SW480 (cell line): Measurements from ENCODE around the gene CELA1.

Experiments
- DNase-seq: peaks from one replicate; pipeline ENCODE4 v3.0.0-alpha.2; 2016; ENCODE audit warnings: low spot score

CELA1 gene

DNA sequence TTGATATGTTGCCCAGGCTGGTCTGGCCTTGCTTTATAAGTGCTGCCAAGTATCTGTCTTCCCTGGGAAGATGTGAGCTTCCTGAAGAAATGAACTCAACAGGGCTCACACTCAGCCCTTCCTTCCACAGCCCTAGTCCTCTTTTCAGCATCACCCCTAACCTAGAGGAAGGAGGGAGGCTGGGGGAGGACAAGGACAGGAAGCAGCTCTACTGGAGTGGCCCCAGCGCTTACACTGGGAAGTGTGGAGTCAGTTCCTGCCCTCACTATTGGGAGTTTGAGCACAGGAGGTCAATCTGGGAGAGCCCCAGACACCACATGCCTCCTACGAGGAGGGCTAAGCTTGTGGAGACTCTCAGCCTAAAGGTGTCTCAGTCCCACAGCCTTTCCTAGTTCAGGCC lies 27.9 kb upstream of the CELA1 start:
- DNase-seq: no peak

DNA sequence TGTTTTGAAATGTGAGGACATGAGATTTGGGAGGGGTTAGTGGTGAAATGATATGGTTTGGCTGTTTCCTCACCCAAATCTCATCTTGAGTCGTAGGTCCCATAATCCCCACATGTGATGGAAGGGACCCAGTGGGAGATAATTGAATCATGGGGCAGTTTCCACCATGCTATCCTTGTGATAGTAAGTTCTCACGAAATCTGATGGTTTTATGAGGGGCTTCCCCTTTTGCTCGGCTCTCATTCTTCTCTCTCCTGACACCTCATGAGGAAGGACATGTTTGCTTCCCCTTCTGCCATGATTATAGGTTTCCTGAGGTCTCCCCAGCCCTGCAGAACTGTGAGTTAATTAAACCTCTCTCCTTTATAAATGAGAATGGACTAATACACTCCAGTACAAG lies 26.7 kb upstream of the CELA1 start:
- DNase-seq: no peak

- DNase-seq: no peak
Measured at GRCh38 chr12:51372021-51372420, 25.5 kb upstream of the CELA1 start.

- DNase-seq: peak; percentile 92
Measured at GRCh38 chr12:51371295-51371953, 24.9 kb upstream of the CELA1 start.

GRCh38 chr12:51370667-51371066 lies 24.2 kb upstream of the CELA1 start:
- no peak for DNase-seq

GRCh38 chr12:51369581-51369980 lies 23.1 kb upstream of the CELA1 start:
- no peak for DNase-seq

- peak; percentile 82 for DNase-seq
Measured at GRCh38 chr12:51368640-51369517, 22.4 kb upstream of the CELA1 start.

DNA sequence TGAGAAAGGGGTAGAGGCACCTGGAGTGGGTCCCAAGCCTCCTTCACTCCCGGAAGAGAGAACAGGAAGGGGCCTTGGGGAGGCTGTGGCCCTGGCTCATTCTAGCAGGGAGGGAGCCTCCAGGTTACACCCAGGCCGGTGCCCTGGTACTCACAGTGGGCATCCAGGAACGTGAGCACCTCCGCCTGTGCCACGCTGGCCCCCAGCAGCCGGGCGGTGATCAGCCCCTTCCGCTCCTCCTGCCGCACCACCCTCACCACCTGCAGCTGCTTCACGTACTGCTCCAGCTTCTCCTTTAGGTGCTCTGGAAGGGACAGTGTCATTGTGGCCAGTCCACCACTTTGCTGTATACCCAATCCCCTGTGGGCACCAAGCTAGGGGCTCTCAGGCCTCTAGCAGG lies 18.8 kb upstream of the CELA1 start:
- no peak for DNase-seq

DNA sequence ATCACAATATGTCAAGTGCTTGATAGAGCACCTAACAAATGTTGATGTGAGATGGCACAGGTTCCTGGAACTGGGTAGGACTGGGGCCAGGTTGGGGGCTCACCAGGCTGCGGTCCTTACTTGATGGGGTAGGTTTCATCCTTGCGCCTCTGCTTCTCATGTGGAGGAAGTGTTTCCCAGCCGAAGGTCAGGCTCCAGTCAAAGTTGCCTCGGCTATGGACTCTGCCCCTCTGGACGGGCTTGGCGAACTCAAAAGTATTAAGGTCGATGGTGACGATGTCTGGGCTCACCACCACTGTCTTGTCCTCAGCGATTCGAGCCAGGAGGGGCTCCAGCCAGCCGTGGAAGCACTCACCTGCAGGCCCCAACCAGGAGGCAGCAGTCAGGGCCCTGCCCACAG lies 17.5 kb upstream of the CELA1 start:
- no peak for DNase-seq

- DNase-seq: no peak
Measured at GRCh38 chr12:51362747-51363342, 16.4 kb upstream of the CELA1 start.

GRCh38 chr12:51362307-51362706 lies 15.8 kb upstream of the CELA1 start:
- no peak for DNase-seq

DNA sequence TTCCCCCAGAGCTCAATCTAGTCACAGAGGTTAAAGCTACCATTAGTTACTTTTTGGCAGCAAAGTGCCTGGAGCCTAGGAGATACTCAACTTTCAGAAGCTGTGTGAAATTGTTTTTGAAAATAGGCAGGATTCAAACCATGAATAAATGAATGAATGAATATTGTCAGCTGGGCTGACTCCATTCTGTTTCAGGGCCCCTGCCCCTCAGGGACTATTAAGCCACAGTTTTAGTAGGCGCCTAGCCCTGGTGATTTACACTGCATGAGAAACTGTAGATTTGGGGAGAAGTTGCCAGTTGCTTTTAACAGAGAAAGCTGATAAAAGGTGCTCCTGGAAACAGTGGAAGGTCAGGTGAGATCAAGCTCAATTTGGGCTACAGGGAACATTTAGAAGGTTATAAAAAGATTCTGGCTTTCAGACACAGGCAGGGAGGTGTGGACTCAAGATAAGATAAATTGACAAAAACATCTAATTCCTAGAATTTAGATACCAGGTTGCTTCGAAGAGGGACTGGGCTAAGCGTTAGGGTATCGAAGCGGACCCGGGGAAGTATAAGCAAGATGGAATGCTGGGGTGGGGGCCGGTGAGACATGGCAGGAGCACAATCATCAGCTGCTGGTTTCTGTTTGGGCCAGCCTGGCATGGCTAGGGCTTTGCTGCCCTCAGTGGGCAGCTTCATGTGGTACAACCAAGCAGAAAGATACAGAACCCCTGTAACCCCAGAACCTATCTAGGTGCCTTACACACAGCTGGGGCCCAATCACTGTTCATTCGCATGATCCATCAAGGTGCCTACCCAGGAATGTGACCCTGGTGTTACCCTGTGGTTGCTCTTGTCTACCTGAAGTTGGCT lies 14.9 kb upstream of the CELA1 start:
- no peak for DNase-seq

- no peak for DNase-seq
Measured at GRCh38 chr12:51360315-51360714, 13.8 kb upstream of the CELA1 start.

DNA sequence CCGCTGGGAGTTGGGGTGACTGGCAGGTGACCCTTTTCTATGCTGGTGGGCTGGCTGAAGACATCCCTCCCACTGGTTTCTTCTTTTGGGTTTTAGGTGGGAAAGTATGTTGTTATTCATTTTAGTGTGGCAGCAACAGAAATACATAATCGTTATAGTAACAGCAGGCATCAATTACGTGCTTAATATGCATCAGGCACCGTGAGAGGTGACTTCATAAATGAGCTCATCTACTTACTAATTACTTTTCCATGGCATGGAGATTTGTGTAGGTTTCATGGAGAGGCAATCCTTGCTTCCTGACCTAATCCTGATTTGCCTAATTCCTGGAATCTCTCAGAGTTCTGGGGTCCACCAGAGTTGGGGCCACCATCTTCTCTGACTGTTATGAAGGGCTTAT lies 13.4 kb upstream of the CELA1 start:
- DNase-seq: no peak

GRCh38 chr12:51358496-51358895 lies 12.0 kb upstream of the CELA1 start:
- no peak for DNase-seq

GRCh38 chr12:51357374-51358047 lies 11.0 kb upstream of the CELA1 start:
- no peak for DNase-seq

DNA sequence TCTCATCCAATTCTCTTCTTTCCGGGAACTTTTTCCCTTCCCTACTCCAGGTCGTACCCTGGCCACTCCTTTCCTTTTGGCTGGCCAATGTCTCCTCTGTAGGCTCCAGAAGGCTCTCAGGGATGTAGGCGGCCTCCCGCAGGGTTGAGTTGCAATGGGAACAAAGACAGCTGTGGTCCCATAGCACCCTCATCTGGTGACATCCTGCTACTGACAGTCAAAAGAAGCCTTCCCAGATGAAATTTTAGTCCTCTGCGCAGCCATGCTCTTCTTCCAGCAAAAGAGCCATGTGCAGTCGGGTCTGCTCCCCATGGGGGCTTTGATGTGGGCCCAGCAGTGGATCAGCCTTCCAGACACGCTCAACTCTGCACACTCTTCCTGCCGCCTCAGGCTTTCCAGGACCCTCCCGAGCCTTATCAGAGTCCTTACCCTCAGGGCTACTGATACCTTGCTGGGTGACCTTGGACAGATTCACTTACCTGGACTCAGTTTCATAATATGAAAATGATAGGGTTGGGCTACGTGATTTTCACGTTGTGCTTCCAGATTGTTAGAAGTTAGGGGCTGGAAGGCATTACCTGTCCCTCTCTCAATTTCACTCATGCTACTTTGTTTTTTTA lies 5.5 kb upstream of the CELA1 start:
- DNase-seq: no peak

DNA sequence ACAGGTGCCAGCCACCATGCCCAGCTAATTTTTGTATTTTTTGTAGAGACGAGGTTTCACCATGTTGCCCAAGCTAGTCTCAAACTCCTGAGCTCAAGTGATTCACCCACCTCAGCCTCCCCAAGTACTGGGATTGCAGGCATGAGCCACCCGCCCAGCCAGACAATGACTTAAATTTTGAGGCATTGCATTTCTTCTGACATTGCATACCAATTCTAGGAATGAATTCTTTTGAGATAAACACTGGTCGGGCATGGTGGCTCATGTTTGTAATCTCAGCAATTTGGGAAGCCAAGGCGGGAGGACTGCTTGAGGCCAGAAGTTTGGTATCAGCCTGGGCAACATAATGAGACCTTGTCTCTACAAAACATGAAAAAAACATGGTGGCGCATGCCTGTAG lies 2.5 kb upstream of the CELA1 start:
- DNase-seq: no peak

DNA sequence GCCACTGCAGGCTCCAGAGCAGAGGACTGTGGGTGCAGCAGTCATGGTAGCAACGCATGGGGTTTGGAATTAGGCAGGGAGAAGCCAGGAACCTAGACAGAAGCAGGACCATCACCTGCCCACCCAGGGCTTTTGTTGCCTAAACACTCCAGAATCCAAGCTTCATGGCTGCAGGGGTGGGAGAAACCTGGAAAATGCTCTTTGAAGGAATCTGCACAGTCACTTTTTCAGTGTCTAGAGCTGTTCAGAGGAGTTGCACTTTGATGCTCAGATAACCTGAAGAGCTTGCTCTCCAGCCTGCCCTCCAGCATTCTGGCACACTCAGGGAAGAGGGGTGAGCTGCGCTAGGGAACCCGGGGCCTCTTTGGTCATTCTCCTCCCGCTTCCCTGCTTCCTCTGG lies 1.6 kb upstream of the CELA1 start:
- DNase-seq: no peak

- DNase-seq: no peak
Measured at GRCh38 chr12:51345681-51346080, 798 bp downstream of the CELA1 start.

DNA sequence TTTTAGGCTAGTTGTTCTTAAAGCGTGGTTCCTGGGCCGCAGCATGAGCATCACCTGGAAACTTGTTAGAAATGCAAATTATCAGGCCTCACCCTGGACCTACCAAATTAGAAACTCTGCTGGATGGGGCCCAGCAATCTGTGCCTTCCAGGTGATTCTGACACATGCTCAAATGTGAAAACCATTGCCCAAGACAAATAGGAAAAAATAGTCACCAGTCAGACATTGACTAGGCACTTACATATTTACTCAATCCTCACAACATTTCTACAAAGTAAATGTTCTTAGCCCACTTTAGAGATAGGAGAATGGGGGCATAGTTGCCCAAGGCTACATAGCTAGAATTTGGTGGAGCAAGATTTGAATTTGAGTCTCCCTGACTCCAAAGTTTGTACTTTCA lies 3.3 kb downstream of the CELA1 start:
- no peak for DNase-seq
